Natural killer cell (primary cell): ENCODE data around the gene MPPED1. TPM values are rescaled to one million over a fixed set of nuclear protein-coding genes. Genes with fewer than 3 reads are reported as not detected.

Source experiments
- ATAC-seq, 3 donors: fragments of 150-1000 bp in 2 of 3; fragments of 200-7000 bp in 1 of 3; cut with Tn5 transposase; 1 replicate in 1 of 3; 2 replicates in 2 of 3; pipeline ENCODE4 v1.10.0; 2021; ENCODE audit warnings: mild to moderate bottlenecking in 2 of 3, moderate library complexity in 2 of 3
- DNase-seq, 2 donors: peaks; one replicate each; pipeline versions ENCODE4 v3.0.0 to v3.0.0-alpha.2; 2013 to 2021; ENCODE audit warnings: mixed read lengths in 1 of 2
- H3K27ac ChIP-seq: one replicate; pipeline ENCODE4 v1.5.1; 2013; ENCODE audit warnings: mild to moderate bottlenecking, low read length
- H3K27me3 ChIP-seq: one replicate; pipeline ENCODE4 v1.6.1; 2013; ENCODE audit warnings: low read length; ENCODE audit not compliant: control insufficient read depth, insufficient read depth
- H3K36me3 ChIP-seq: one replicate; pipeline ENCODE4 v1.6.1; 2013; ENCODE audit warnings: low read length; ENCODE audit not compliant: control insufficient read depth, insufficient read depth
- H3K4me1 ChIP-seq: one replicate; pipeline ENCODE4 v1.6.1; 2013; ENCODE audit warnings: low read length; ENCODE audit not compliant: control insufficient read depth, insufficient read depth
- H3K4me3 ChIP-seq: one replicate; pipeline ENCODE4 v1.5.1; 2013; ENCODE audit warnings: low read length
- H3K9me3 ChIP-seq: one replicate; pipeline ENCODE4 v1.6.1; 2013; ENCODE audit warnings: low read length; ENCODE audit not compliant: control insufficient read depth, insufficient read depth
- H3K27ac Mint-ChIP-seq, 2 donors: one replicate each; pipeline ENCODE4 v1.8.0; 2022; ENCODE audit warnings: mild to moderate bottlenecking in 2 of 2, mixed read lengths in 2 of 2, moderate library complexity in 1 of 2
- H3K27me3 Mint-ChIP-seq, 2 donors: one replicate each; pipeline ENCODE4 v1.8.0; 2022; ENCODE audit warnings: low read depth in 2 of 2, mixed read lengths in 2 of 2
- H3K36me3 Mint-ChIP-seq: one replicate; pipeline ENCODE4 v1.8.0; 2022; ENCODE audit warnings: mixed read lengths
- H3K4me1 Mint-ChIP-seq, 2 donors: one replicate each; pipeline ENCODE4 v1.8.0; 2022; ENCODE audit warnings: mixed read lengths in 2 of 2
- H3K4me3 Mint-ChIP-seq: one replicate; pipeline ENCODE4 v1.8.0; 2022; ENCODE audit warnings: mild to moderate bottlenecking, moderate library complexity, mixed read lengths
- H3K9me3 Mint-ChIP-seq, 2 donors: one replicate each; pipeline ENCODE4 v1.8.0; 2022; ENCODE audit warnings: mixed read lengths in 2 of 2
- CTCF ChIP-seq: fragments of 200-600 bp; IDR thresholded peaks from one replicate; pipeline ENCODE4 v1.8.0; 2022; ENCODE audit warnings: antibody characterized with exemption
- WGBS: methylation state at CpG from one replicate; pipeline ENCODE4 v1.1.7; 2013; ENCODE audit warnings: missing lambda C conversion rate; ENCODE audit not compliant: insufficient coverage; 5-methylcytosine and 5-hydroxymethylcytosine counted together
- intact Hi-C: fragments of 100-400 bp; cut with micrococcal nuclease; formaldehyde crosslinking; loops from one replicate; pipeline ENCODE4 v1.14.2; 2022
- total RNA-seq, 4 donors: library from RNA; stranded (reverse); fragments of 120-200 nt in 1 of 4; gene quantifications; one replicate each; pipeline versions ENCODE4 v1.2.3 to v1.2.4, GENCODE V29; 2013 to 2022

MPPED1 gene
- total RNA-seq, 3 donors from 2014 or later (not counting 1 experiment from before 2014, with no cell fraction given) = not detected

- TF ChIP-seq CTCF = no peak
- intact Hi-C loops = no loop called here
- no peak overlapping the region for H3K27ac ChIP-seq
- no peaks in the 10 kb centered on the region for H3K36me3 ChIP-seq
- ATAC-seq (no peak), DNase-seq (no peak)
- H3K27me3 Mint-ChIP-seq = peaks cover 0 to 4% of the 10 kb centered on the region in 2 donors
- no peaks in the 10 kb centered on the region for H3K9me3 Mint-ChIP-seq
- no peak overlapping the region for H3K4me3 Mint-ChIP-seq
- H3K27ac Mint-ChIP-seq = no peak overlapping the region
- H3K27me3 ChIP-seq = no peaks in the 10 kb centered on the region
- no peaks in the 10 kb centered on the region for H3K36me3 Mint-ChIP-seq
- 84% methylated on average over 12 of the region's 16 CpGs for WGBS
- no peaks in the 10 kb centered on the region for H3K4me1 ChIP-seq
- H3K9me3 ChIP-seq = no peaks in the 10 kb centered on the region
- no peak overlapping the region for H3K4me3 ChIP-seq
- H3K4me1 Mint-ChIP-seq = no peaks in the 10 kb centered on the region
Measured at GRCh38 chr22:43449205-43449830, 37.5 kb downstream of the MPPED1 start.

- no peaks in the 10 kb centered on the region for H3K4me1 ChIP-seq
- H3K4me3 ChIP-seq = no peak overlapping the region
- no peak overlapping the region for H3K27ac Mint-ChIP-seq
- DNase-seq = no peak
- 85% methylated on average over 11 of the region's 11 CpGs for WGBS
- H3K27me3 Mint-ChIP-seq = peaks cover 0 to 4% of the 10 kb centered on the region in 2 donors
- no peak for ATAC-seq
- no peaks in the 10 kb centered on the region for H3K27me3 ChIP-seq
- no peaks in the 10 kb centered on the region for H3K9me3 Mint-ChIP-seq
- H3K36me3 ChIP-seq = no peaks in the 10 kb centered on the region
- H3K4me1 Mint-ChIP-seq = no peaks in the 10 kb centered on the region
- H3K27ac ChIP-seq = no peak overlapping the region
- no peak overlapping the region for H3K4me3 Mint-ChIP-seq
- no peaks in the 10 kb centered on the region for H3K36me3 Mint-ChIP-seq
- intact Hi-C loops = no loop called here
- H3K9me3 ChIP-seq = no peaks in the 10 kb centered on the region
- TF ChIP-seq CTCF = no peak
Measured at GRCh38 chr22:43449831-43450225, 38.0 kb downstream of the MPPED1 start.

- Mint-ChIP-seq H3K27me3 (no peaks in the 10 kb centered on the region), H3K36me3 (no peaks in the 10 kb centered on the region)
- no peak for DNase-seq
Measured at GRCh38 chr22:43451371-43452050, 39.7 kb downstream of the MPPED1 start.

More at GRCh38 chr22:43451371-43452050, 39.7 kb downstream of the MPPED1 start:
- ATAC-seq = no peak
- intact Hi-C loops = no loop called here
- Histone ChIP-seq H3K4me3 (no peak overlapping the region), H3K27me3 (no peaks in the 10 kb centered on the region), H3K4me1 (no peaks in the 10 kb centered on the region), H3K9me3 (no peaks in the 10 kb centered on the region), H3K36me3 (no peaks in the 10 kb centered on the region), H3K27ac (no peak overlapping the region)
- no peak for TF ChIP-seq CTCF
- Mint-ChIP-seq H3K4me3 (no peak overlapping the region), H3K9me3 (no peaks in the 10 kb centered on the region), H3K4me1 (no peaks in the 10 kb centered on the region), H3K27ac (no peak overlapping the region)
- 83% methylated on average over 16 of the region's 18 CpGs for WGBS
